ENCODE data around the gene MSRB1.

Gene MSRB1

DNA sequence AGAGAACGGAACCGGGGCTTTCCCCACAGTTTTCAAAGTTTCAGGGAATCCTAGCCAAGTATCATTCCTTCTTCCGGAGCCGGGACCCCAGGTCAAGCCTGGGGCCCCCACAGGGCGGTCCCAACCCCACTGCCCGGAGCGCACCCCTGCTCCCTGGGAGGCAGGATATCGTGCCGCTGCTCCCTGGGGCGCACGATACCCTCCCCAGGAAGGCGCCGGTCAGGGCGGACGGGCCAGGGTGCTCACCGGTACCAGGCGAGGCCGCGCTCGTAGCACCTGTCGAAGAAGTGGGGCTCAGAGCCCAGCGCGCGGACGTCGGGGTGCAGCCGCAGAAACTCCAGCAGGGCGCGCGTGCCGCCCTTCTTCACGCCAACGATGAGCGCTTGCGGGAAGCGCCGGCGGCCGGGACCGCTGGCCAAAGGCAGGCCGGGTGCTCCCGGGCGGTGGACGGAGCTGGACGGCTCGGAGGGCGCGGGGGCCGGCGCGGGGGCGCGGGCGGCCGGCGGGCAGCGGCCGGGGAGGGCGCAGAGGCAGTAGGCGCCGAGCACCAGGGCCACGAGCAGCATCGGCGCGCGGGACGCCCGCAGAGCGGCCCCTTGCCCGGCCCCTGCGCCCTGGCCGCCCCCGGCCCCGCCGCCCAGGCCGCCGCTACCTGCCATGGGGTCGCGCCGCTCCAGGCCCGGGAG, 25.2 kb downstream of the MSRB1 start:
- DNase-seq: peak; percentile 46

DNA sequence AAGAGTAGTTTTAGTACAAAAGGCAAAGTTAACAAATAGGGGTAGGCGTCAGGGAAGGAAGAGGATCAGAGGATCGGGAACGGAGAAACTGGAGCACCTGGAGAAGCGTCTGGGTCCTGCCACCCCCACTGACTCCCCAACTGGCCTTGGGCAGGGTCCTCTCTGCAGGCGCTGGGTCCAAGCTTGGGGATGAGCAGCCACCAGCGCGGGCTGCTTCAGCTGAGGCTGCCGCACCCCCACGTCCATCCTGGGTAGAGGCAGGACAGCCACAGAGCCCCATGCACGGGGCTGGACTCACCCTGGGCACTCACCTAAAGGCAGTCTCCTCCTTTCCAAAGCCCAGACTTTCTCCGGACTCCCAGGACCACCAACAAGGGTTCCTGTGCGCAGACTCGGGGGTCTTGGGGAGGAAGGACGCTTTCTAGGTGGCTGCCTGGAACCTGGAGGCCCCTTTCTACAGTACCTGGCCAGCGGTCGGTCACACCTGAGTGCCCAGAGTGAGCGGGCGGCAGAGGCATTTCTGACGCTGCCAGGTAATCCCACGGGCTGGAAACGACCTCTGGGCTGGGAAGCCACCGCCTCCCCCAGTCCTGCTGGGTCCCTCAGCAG, 25.8 kb downstream of the MSRB1 start:
- peak; percentile 48 for DNase-seq

DNA sequence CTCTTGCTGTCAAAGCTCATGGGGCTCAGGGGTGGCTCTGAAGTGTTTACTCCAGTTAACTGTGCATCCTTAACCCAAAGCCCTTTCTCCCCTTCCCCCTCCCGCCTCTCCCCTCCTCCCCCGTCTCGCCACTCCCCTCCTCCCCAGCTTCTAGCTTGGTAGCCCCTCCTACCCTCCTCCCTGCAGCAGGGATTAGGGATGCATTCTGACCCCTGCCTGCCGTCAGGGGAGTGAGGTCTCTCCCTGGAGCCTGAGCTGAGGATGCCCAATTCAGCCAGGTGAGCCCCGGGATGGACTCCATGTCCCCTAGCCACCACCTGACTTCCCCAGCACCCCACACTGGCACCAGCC, 26.4 kb downstream of the MSRB1 start:
- no peak for DNase-seq

DNA sequence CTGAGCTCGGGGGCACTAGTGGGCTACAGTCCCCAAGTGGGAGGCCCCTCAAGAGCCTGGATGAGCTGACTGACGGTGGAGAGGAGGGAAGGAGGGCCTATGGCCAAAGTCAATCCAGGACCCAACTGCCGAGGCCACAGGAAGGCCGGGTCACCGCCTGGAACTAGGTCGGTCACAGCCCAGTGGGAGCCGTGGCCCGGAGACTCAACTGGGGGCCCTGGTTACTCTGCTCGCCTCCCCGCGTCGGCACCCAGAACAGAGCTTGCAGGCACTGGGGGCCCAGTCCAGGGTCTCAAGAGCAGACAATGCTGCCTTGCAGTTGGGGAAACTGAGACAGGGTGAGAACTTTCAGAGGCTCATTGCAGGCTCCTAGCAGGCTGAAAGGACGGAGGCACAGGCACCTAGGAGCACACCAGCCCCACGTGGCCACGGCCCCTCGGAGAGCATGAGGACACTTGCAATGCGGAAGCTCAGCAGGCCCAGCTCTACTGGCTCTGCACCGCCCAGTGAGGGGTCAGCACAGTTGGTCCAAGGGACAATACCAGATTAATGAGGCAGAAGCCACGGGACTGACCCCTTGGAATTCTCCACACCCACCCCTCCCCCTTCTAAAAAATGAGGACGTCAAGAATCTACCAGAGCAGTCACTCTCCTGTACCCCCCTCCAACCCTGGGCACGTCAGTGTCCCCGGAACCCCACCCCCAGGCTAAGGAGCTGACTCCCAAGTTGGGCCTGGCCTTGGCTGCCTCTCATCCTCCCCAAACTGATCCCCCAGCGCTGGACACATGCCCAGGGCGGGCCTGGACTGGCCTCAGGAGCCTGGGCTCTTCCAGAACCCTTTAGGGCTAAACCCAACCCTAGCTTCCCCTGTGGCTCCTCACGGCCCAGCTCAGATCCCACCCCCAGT, 27.0 kb downstream of the MSRB1 start:
- no peak for DNase-seq

DNA sequence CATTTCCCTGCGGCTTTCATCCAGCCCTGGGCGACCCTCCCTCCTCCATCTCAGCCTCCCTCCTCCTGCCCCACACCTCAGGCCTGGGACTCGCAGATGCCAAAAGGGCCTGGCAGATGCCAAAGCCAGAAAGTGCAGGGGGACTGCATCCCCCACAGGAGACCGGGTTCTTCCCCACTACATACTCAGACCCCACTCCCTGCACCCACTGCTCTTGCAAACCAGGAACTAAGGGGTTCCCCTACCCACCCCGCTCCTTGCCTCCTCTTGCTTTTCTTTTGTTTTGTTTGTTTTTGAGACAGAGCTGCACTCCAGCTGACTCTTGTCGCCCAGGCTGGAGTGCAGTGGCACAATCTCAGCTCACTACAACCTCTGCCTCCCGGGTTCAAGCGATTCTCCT, 28.0 kb downstream of the MSRB1 start:
- DNase-seq: no peak

DNA sequence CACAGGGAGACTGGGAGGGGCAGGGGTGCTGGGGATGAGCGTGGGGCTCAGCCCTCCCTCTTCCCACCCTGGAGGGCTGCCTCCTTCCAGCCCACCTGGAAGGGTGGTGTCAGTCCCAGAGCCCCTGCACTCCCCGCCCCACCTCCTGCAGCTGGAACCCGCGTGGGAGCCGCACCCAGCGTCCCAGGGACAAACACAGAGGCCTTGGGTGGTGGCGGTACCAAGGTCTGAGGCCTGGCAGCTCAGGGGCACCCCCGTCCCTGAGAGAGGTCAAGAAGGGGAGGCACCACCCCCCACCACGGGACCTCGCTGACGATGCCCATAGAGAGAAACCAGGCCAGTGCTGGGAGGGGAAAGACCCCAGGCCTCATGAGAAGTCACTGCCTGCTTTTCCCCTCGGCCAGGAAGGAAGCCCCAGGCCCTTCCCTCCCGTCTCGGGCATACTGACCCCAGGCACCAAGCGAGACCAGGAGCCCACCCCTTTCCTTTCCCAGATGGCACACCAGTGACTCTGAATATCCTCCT, 28.9 kb downstream of the MSRB1 start:
- DNase-seq: no peak

DNA sequence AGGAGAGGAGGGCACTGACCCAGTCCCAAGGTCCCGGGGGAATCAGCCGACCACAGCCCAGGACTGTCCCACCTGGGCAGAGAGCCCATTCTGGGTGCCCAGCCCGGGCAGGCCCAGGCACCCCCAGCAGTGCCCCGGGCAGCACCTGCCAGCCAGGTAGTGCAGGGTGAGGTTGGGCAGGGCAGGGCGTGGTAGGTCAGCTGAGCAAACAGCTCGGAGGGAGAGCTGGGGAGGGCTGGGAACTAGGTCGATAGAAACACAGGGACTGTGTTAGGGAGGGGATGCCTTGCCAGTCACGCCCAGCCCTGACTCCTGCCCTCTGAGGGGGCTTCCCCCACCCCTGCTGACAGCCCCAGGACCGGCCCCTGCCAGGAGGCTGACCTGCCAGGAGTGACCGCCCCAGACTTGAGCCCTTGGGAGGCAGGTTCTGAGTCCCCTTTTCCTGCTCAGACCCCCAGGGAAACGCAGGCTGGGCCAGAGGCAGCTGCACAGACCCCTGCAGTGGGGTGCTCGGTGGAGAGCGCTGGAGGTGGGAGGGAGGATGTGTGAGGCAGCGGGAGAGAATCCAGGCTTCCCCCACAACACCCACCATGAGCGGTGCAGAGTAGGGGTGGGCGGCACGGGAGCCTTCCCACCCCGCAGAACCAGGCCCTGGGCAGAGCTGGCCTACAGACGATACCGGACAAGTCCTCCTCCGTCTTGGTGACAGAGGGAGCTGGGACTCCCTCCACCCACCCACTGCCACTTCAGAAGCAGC, 29.5 kb downstream of the MSRB1 start:
- no peak for DNase-seq

DNA sequence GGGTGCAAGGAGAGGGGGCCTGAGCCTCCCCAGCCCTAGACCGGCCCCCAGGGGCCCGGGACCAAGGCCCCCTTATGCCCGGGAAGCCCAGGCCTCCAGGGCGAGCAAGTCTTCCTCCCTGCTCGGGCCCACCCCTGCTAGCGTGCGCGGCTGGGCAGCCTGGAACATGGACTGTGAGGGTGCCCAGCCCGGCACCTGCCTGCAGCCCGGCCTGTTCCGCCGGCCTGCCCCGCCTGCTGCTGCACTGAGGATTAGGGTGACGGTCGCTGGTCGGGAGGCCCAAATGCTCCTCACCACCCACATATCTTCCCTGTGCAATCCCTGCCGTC, 30.8 kb downstream of the MSRB1 start:
- no peak for DNase-seq

DNA sequence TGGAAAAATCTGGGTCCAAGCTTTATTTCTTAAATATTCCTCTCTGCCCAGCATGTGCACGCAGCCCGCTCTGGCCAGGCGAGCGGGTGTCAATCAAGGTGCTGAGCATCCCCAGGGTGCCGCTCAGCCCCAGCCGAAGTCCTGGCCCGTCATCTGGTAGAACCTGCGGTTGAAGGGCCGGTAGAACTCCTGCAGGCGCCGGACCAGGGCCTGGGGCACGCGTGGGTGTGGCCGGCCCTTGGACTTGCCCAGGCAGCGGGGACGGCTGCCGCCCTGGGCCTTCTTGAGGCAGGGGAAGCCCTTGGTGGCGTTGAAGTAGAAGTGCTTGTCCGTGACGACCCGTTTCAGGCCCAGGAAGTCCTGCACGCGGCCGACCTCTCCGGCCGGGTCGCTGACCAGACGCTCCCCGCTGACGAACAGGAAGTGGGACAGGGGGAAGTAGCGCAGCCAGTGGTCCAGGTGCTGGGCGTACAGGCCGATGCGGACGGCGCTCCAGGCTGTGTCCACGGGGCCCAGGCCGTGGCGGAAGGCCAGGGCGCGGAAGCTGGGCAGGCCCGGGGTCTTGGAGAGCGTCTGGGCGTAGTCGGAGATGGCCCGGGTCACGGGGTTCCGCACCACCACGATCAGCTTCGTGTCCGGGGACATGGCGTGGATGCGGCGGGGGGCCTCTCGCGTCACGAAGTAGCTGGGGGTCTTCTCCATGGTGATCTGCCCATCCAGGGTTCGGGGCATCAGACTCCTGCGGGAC, 31.4 kb downstream of the MSRB1 start:
- no peak for DNase-seq

DNA sequence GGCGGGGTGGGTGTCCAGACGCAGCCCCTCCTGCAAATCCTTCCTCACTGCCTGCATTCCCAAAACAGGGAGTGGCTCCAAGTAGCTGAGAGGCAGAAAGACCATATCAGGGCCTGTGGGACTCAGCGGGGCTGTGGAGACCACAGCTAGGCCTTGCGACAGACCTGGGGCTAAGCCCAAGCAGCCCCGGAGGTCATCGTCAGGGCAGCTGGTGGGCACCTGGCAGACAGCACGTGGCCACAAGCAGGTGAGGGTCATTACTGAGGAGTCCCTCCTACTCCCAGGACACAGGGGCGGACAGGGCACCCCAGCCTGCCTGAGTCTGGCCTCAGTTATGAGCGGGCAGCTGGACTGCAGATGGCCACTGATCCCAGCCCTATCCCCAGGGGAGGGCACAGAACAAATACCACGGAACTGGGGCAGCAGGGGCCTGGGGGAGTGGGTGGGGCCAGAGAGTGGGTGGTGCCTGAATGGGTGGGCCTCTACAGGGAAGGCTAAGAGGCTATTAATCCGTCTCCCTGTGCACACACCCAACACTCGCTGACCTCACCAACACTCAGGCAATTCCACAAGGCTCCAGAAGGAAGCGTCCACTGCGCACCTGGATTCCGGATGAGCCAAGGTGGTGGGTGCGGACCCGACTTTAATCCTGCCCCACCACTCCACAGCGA, 33.3 kb downstream of the MSRB1 start:
- DNase-seq: no peak

DNA sequence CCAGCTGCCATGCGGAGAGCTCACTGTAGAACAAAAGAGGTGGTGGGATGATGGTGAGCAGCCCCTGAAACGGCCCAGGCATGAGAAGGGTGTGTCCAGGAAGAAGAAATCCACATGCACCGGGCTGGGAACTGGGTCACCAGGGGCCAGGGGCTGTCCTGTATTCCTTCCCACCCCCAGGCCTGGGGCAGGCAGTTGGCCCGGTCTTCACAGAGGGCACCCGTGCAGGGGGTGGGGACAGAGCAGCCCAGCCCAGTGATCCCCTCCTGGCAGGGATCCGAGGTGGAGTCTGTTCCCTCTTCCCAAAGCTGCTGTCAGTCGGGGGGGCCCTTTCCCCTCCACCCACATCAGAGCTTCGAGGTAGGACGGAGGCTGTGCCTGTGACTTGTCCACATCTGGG, 34.0 kb downstream of the MSRB1 start:
- DNase-seq: no peak

DNA sequence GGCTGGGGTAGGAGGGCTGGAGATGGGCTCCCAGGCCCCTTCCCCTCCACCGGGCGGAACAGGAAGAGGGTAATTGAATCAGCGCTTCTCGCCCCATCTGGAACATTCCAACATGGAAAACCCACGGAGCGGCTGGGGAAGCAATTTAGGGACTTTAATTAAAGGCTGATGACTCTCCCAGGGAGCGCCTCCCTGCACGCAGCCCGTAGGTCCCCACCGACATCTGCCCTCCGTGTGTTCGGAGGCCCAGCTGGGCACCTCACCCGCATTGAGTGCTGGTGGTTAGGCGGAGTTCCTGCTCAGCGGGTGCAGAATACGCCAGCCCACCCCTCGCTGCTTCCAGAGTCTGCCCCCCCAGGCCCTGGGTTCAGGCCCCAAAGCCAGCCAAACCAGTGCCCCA, 34.8 kb downstream of the MSRB1 start:
- no peak for DNase-seq

DNA sequence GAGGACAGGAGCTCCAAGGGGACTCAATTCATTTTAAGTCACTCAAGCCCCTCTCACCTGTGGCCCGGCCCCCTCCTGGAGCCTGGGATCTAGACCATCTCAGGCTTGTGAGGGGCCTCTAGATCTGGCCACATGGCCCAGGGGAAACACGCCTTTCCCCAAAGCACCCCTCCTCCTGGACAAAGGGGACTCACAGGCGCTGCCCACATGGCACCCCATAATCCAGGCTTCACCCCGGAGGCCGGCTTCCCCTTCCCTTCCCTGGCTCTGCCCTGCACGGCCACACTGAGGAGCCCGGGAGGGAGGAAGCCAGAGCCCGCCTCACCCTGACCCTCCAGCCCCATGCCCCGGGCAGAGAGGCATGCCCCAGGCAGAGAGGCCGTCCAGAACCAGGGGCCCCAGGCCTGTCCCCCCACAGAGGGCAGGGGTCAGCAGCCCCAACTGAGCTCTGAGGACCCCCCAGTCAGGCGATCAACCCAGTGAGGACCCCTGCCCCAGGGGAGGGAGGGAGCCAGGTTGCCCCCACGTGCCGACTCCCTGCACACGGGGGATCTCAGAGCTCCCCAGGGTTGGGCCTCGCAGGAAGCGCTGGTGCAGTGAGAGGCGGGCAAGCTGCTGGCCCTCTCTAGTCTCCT, 35.7 kb downstream of the MSRB1 start:
- DNase-seq: no peak

DNA sequence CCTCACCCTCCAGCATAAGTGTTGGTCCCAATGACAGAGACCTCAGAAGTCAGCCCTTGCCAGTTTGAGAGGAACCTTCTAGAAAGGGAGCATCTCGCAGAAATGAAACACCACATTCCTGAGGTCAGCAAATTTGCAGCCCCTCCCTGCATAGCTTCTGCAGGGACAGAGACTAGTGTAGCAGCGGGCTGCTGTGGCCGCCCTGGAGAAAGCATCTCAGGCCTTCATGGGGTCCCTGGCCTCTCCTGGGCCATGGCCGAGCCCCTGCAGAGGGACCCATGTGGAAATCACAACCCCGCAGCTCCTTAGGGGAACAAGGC, 36.2 kb downstream of the MSRB1 start:
- DNase-seq: no peak

DNA sequence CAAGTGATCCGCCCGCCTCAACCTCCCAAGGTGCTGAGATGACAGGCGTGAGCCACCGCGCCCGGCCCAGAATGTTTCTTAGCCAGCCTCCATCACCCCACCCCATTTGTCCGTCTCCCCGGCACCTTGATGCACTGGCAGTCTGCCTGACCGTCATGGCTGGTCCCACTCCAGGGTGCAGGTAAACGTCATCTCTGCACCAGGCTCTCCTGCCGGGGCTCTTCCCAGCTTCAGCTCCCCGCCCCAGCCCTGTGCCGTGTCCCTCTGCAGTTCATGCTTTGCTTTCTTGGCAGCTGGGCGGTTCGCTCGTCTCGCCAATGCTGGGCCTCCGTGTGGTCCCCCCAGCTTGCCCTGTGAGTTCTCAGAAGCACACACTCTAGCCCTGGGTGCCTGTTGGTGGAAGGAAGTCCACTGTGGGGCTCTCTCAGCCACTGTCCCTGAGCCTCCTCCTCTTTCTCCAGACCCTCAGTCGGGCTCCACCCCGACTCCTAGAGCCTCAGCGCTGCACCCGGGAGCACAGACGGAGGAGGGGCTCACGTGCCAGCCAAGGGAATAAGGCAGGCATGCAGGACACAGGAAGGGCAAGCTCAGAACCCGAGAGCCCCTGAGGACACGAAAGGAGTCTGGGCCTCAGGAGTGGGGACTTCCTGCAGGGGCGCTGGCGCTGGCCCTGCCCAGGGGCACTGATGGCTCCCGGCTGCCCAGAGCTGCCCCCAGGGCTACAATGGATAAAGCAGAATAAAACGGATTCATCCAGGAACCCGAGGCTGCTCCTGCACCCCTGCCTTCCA, 36.7 kb downstream of the MSRB1 start:
- no peak for DNase-seq

DNA sequence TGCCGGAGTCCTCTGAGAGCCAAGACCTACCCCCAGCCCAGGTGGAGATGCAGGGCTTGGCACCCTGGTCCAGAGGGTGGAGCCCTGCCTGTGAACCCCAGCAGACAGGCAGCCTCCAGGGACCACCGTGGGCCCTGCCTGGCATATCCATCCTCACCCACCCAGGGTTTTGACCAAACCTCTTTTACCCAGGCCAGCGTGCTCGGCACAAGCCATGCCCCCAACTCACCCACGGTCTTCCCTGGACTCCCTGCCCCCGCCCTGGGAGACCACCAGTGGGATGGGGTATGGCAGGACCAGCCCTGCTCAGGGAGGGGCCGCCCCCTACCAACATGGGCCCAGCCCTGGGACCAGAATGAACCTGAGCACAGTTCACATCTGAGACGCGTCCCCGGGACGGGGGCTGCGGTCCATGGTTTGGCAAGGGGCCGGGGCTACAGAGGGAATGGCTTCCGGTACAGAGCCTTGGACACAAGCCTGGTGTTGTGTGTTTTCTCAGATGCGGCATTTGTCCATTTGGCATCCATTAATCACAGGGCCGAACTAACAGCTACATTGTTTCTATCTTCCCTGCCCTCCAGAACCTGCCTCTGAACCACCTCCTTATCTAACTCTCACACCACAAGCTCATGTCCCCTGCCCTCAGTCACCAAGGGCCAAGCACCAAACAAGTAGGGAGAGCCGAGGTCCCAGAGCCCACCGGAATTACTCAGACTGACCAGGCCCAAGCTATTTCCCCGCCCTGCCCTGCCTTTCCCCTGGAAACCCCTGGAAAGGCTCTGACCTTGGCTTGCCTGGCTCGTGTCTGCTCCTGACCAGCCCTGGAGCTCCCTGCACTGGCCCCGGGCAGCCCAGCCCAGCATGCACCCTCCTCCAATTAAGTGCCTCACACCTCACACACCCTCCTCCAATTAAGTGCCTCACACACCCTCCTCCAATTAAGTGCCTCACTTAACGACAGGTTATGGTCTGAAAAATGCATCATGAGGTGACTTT, 38.9 kb downstream of the MSRB1 start:
- DNase-seq: no peak

DNA sequence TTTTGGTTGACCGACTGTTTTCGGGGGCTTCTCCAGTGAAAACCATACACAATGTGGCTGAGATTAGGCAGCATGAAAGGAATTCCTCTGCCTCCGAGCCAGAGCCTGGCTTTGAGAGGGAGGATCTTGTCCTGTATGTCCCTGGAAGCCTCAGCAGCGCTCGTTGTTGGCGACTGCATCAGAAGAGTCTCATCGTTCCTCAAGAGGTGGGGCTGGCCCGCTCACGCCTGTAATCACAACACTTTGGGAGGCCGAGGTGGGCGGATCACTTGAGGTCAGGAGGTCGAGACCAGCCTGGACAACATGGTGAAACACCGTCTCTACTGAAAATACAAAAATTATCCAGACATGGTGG, 39.8 kb downstream of the MSRB1 start:
- no peak for DNase-seq

DNA sequence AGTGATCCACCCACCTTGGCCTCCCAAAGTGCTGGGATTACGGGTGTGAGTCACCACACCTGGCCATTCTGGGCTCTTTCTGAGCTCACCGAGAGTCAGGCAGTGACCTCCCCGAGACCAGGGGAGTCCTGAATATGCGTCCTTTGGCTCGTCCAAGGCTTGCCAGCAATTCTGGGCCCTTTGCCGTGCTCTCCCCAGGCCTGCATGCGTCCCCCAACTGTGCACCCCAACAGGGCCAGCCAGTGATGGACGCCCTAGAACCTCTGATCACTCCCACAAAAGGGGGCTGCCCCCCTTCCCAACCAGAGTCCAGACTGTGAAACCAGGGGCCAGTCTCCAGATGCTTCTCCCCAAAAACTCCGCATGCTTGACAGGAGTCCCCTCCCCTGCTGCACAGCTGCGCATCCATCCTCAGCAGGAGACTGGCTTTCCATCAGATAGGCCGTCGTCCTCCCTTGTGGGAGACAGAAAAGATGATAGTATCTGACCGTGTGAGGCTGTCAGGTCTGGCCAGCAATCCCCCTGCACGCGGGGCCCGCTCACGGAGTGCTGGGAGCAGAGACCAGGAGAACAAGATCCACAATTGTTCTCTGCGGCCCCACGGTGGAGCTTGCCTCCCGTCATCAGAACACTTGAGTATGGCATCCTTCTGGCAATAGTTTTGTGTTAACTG, 40.3 kb downstream of the MSRB1 start:
- DNase-seq: no peak

DNA sequence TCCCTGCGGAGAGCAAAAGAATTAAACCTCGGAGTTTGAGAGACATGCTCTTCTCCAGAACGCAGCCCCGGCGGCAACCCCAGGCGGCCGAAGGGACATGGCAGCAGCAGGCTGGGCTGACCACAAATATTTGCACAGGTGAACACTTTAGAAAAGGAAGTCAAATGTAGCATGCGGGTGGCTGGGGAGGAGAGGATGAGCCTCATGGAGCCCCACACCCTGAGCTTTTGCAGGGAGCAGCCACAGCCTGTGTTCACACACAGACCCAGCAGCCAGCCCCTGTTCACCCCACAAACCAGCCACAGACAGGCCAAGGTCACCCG, 42.6 kb downstream of the MSRB1 start:
- no peak for DNase-seq

All from right kidney (tissue), 1 donor.